ENCODE results near the gene SYNE1. TPM values are rescaled to one million over a fixed set of nuclear protein-coding genes. Genes with fewer than 3 reads are reported as not detected.

Gene SYNE1
- total and polyA plus RNA-seq, 10 of the 15 experiments (the other 5 are each of a cell fraction or from before 2014, with no cell fraction given), result 2.3 to 28.7 (median 14.1) TPM

DNA sequence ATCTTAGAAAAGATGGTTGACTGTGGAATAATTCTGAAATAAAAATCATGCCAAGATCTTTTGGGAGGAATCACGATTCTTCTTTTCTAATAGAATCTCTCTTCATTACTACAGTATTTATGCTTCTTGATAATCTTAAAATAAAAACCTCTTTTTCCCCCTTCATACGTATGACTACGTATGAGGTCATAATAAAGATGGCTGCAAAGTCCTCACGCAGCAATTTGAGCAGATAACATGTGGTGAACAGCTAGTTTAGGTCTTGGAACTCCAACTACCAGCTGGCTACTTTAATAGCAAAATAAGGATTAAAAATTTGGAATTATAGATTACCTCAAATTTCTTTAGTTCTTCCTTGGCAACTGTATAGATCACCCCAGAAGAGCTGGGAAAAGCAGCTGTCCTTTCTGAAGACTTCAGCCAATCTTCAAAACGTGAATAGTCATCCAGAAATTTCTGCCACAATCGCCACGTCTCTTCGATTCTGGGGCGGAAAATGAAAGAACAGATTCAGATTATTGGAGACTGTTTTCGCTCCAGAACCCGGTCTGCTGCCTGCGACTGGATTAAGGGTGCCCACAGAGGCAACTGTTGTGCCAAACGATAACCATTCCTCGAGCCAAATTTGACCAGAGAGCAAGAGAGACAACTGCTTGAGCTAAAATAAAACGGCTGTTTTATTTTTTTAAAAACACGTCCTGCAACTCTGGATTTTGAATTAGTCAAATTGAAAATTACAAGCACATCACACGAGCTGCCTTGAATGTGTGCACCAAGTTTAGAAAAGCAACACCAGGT is 482.4 kb downstream of the SYNE1 start:
- no peak overlapping the region for H3K9ac ChIP-seq (ENCODE audit: control insufficient read depth, insufficient read depth, low read length)
- no peak for DNase-seq (ENCODE audit: low read depth, low spot score)
- H3K36me3 ChIP-seq (ENCODE audit: control insufficient read depth in 2 of 2, insufficient read depth in 2 of 2, low read length in 1 of 2), result peaks cover 0 to 5% of the 10 kb centered on the region in 2 experiments; a peak in 2 of 4 replicates
- BruUV-seq (replicated peaks), result no TSS peak
- no peak overlapping the region for H2AFZ ChIP-seq (ENCODE audit: control insufficient read depth, low read depth, low read length)
- no peaks in the 10 kb centered on the region for H3K4me1 ChIP-seq (ENCODE audit: control insufficient read depth, insufficient read depth, low read length)
- H3K79me2 ChIP-seq (ENCODE audit: control insufficient read depth, insufficient read depth, low read length), result no peaks in the 10 kb centered on the region
- H3K27me3 ChIP-seq (replicated peaks in 1 of 2; ENCODE audit: control insufficient read depth in 2 of 2, insufficient read depth in 2 of 2, low read length in 1 of 2), result no peaks in the 10 kb centered on the region
- RAD21 ChIA-PET (ENCODE audit: unreplicated experiment), result no interaction called here
- in situ Hi-C loops (cut with MboI), result no loop called here
- intact Hi-C loops (cut with micrococcal nuclease; ENCODE audit: unreplicated experiment), result no loop called here
- no peak for FAIRE-seq
- 88% methylated on average over 17 of the region's 17 CpGs for WGBS (ENCODE audit: insufficient coverage, insufficient replicate concordance, low lambda C conversion rate, missing lambda C conversion rate)
- ATAC-seq, result no peak
- H3K27ac ChIP-seq (ENCODE audit: control insufficient read depth, insufficient read depth), result no peak overlapping the region
- POLR2A ChIA-PET, result no interaction called here
- SMC1A ChIA-PET (ENCODE audit: uncharacterized antibody, unreplicated experiment), result interaction anchor here (0.7 to 2.0 kb wide), 7 partner anchors 10 to 464 kb away, joined by 3 to 7 read pairs (median 4); no protein-coding TSS in a partner anchor
- H3K4me2 ChIP-seq (ENCODE audit: control insufficient read depth, insufficient read depth), result no peak overlapping the region
- CTCF ChIA-PET, result interaction anchor here (0.6 to 3.1 kb wide), 4 partner anchors 10 to 464 kb away, joined by 3 to 10 read pairs (median 6); no protein-coding TSS in a partner anchor
- no peaks in the 10 kb centered on the region for H3K9me3 ChIP-seq (replicated peaks; ENCODE audit: control insufficient read depth, insufficient read depth, low read length)
- H4K20me1 ChIP-seq (ENCODE audit: control insufficient read depth, insufficient read depth), result no peaks in the 10 kb centered on the region
- no peak overlapping the region for H3K4me3 ChIP-seq
- TF ChIP-seq SMC3 (IDR thresholded peaks at IDR 0.05; ENCODE audit: borderline replicate concordance, low read length), result no peak
- no peak for TF ChIP-seq SRF (IDR thresholded peaks at IDR 0.05; ENCODE audit: low read depth in 2 of 2, low read length in 2 of 2)
- TF ChIP-seq ZNF274 (IDR thresholded peaks at IDR 0.05; ENCODE audit: insufficient read depth, insufficient read length), result no peak
- TF ChIP-seq PML (IDR thresholded peaks at IDR 0.05; ENCODE audit: low read length), result no peak
- no peak for TF ChIP-seq WRNIP1 (IDR thresholded peaks at IDR 0.05; ENCODE audit: borderline replicate concordance, low read depth, low read length)
- no peak for TF ChIP-seq NRF1 (conservative IDR thresholded peaks at IDR 0.05; ENCODE audit: low read depth, low read length)
- no peak for TF ChIP-seq YY1 (IDR thresholded peaks at IDR 0.05; ENCODE audit: low read depth, low read length)
- TF ChIP-seq ETV6 (conservative IDR thresholded peaks at IDR 0.05 in 1 of 2, IDR thresholded peaks at IDR 0.05 in 1 of 2; ENCODE audit: borderline replicate concordance in 1 of 2, low read depth in 1 of 2), result no peak
- TF ChIP-seq, protein P1, sequence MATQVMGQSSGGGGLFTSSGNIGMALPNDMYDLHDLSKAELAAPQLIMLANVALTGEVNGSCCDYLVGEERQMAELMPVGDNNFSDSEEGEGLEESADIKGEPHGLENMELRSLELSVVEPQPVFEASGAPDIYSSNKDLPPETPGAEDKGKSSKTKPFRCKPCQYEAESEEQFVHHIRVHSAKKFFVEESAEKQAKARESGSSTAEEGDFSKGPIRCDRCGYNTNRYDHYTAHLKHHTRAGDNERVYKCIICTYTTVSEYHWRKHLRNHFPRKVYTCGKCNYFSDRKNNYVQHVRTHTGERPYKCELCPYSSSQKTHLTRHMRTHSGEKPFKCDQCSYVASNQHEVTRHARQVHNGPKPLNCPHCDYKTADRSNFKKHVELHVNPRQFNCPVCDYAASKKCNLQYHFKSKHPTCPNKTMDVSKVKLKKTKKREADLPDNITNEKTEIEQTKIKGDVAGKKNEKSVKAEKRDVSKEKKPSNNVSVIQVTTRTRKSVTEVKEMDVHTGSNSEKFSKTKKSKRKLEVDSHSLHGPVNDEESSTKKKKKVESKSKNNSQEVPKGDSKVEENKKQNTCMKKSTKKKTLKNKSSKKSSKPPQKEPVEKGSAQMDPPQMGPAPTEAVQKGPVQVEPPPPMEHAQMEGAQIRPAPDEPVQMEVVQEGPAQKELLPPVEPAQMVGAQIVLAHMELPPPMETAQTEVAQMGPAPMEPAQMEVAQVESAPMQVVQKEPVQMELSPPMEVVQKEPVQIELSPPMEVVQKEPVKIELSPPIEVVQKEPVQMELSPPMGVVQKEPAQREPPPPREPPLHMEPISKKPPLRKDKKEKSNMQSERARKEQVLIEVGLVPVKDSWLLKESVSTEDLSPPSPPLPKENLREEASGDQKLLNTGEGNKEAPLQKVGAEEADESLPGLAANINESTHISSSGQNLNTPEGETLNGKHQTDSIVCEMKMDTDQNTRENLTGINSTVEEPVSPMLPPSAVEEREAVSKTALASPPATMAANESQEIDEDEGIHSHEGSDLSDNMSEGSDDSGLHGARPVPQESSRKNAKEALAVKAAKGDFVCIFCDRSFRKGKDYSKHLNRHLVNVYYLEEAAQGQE (IDR thresholded peaks at IDR 0.05; ENCODE audit: low read depth, low read length), result no peak
- TF ChIP-seq TARDBP (IDR thresholded peaks at IDR 0.05; ENCODE audit: borderline replicate concordance), result no peak
- no peak for TF ChIP-seq ZBED1 (IDR thresholded peaks at IDR 0.05; ENCODE audit: borderline replicate concordance)
- TF ChIP-seq, protein P2, sequence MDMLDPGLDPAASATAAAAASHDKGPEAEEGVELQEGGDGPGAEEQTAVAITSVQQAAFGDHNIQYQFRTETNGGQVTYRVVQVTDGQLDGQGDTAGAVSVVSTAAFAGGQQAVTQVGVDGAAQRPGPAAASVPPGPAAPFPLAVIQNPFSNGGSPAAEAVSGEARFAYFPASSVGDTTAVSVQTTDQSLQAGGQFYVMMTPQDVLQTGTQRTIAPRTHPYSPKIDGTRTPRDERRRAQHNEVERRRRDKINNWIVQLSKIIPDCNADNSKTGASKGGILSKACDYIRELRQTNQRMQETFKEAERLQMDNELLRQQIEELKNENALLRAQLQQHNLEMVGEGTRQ (IDR thresholded peaks at IDR 0.05; ENCODE audit: borderline replicate concordance, low read depth, low read length), result no peak
- TF ChIP-seq, protein P3, sequence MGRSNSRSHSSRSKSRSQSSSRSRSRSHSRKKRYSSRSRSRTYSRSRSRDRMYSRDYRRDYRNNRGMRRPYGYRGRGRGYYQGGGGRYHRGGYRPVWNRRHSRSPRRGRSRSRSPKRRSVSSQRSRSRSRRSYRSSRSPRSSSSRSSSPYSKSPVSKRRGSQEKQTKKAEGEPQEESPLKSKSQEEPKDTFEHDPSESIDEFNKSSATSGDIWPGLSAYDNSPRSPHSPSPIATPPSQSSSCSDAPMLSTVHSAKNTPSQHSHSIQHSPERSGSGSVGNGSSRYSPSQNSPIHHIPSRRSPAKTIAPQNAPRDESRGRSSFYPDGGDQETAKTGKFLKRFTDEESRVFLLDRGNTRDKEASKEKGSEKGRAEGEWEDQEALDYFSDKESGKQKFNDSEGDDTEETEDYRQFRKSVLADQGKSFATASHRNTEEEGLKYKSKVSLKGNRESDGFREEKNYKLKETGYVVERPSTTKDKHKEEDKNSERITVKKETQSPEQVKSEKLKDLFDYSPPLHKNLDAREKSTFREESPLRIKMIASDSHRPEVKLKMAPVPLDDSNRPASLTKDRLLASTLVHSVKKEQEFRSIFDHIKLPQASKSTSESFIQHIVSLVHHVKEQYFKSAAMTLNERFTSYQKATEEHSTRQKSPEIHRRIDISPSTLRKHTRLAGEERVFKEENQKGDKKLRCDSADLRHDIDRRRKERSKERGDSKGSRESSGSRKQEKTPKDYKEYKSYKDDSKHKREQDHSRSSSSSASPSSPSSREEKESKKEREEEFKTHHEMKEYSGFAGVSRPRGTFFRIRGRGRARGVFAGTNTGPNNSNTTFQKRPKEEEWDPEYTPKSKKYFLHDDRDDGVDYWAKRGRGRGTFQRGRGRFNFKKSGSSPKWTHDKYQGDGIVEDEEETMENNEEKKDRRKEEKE (IDR thresholded peaks at IDR 0.05), result no peak
- TF ChIP-seq EGR1 (IDR thresholded peaks at IDR 0.05; ENCODE audit: borderline replicate concordance in 1 of 2, low read depth in 2 of 2, low read length in 2 of 2), result no peak
